GM18526 (cell line): ENCODE data around the gene HOXB7.

Source experiments
- POLR2A ChIP-seq: IDR thresholded peaks from 3 replicates; pipeline ENCODE4 v1.6.1; 2011; ENCODE audit not compliant: insufficient read length; ENCODE audit errors: extremely low read depth

HOXB7 gene

DNA sequence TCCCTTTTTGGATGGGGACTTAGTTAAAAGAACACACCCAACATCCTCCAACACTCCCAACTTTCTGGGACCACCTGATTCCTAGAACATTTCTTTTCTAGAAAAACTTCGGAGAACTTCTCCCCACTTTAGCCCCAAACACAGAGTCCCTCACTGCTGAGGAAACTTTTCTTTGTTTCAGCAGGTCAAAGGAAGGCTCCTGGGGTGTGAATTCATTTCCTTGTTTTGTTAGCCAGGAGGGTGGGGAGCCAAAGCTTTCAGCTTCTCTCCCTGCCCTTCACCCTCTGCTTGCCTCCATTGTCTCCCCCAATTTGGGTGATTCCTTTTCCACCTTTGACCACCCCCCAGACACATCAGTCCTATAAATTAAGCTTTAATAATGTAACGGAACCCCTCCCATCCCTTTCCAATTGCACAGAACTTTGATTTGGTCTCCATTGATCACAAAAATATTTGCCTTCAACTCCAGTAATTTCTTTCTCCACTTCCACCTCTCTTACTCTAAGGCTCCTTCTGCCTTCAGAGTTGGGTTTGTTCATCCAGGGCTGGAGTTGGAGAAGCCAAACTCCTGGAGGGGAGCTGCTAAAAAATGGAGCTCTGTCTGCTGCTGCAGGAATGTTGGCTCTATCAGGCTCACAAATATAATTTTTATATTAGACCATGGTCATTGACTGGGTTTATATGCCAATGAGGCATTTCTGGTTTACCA lies 43.0 kb downstream of the HOXB7 start:
- no peak for TF ChIP-seq POLR2A

GRCh38 chr17:48567209-48567608 lies 43.6 kb downstream of the HOXB7 start:
- TF ChIP-seq POLR2A: no peak

DNA sequence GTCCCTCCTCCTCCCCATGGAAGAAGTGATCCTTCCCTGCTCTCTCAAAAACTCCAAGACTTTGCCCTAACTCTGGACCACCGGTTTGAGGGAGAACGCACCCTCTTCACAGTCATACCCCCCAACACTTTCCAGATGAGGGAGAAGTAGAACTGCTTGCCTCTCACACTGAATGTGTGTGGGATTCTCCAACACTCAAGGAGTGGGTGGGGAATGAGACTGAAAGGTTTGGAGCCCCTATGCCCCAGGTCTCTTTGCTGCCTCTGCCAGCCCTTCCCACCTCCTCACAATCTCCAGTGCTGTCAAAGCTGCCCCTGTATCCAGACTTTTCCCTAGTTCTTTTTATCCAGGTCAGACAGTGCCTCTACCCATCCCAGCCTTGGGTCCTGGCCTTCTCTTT lies 44.1 kb downstream of the HOXB7 start:
- TF ChIP-seq POLR2A: no peak

- no peak for TF ChIP-seq POLR2A
Measured at GRCh38 chr17:48565925-48566710, 44.7 kb downstream of the HOXB7 start.

DNA sequence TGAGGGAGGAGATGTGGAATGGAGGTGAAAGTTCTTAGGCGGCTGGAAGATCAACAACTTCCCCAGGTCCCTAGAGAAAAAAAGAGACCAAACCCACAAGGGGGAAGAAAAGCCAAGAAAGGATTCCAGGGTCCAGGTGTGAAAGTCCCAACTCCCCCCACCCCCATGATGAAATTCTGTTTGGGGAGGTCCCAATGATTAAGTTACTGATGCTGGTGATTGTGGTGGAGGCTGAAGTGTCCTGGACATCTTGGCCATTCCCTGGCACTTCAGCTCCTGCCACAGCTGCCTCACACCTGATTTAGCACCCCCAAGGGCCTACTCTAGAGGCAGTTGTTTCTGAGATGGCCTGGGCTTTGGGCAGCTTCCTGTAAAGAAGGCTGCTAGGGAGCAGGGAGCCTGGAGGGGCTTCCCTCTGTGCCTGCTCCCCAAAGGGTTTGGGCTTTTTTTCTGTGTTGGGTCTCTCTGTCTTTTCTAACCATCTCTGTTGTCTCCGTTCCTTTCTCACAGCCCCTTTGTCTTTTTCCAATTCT lies 45.7 kb downstream of the HOXB7 start:
- no peak for TF ChIP-seq POLR2A

DNA sequence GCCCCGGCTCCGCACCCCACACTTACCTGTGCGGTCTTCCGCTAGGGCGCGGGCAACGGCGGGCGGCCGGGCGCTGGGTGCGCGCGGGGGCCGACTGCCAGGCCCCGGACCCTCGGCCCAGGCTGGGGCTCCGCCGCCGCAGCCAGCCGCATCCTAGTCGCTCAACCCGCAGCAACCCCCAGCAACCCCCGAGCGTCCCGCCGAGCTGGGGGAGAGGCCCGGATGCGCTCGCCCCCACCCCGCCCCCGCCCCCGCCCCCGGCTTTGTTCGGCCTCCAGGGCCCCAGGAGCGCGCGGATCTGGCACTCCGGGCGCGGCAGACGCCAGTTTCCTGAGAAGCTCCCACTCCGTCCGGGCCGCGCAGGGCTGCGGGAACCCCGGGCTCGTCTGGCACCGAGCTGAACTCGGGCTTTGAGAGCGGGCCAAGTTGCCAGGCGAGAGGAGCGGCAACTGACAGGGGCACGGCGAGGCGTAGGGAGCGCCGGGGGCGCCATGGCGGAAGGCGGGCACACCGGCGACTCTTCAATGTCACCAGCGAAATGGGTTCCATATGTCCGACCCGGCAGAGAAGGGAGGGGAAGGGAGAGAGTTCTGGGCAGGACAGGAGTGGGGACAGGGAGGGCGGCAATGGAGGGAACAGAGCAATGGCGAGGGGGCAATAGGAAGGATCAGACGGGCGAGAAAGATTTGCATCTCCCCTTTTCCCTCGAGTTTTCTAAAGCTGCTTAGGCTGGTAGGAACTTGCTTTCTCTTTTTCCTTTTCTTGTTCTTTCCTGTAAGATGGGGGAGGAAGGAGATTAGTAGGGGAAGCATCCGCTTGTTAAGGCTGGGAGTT lies 46.4 kb downstream of the HOXB7 start:
- no peak for TF ChIP-seq POLR2A

- TF ChIP-seq POLR2A: no peak
Measured at GRCh38 chr17:48563867-48564187, 47.0 kb downstream of the HOXB7 start.

GRCh38 chr17:48563385-48563838 lies 47.4 kb downstream of the HOXB7 start:
- no peak for TF ChIP-seq POLR2A

DNA sequence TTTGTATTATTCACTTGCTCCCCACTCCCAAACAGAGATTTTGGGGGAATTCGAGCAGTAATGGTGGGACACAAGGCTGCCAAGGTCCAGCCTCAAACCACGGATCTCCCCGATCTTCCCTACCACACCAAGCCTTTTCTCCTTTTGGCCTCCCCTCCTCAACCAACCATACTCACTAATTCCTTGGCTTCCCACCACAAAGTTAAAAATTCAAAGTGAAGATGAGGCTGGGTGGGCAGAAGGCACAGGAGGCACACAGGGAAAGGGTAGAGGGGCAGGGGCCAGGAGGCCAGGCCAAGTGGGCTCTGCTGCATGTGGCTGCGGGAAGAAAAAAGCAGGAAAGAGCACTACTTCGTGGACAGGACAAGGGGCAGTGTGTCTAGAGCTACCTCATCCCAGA lies 47.9 kb downstream of the HOXB7 start:
- no peak for TF ChIP-seq POLR2A

DNA sequence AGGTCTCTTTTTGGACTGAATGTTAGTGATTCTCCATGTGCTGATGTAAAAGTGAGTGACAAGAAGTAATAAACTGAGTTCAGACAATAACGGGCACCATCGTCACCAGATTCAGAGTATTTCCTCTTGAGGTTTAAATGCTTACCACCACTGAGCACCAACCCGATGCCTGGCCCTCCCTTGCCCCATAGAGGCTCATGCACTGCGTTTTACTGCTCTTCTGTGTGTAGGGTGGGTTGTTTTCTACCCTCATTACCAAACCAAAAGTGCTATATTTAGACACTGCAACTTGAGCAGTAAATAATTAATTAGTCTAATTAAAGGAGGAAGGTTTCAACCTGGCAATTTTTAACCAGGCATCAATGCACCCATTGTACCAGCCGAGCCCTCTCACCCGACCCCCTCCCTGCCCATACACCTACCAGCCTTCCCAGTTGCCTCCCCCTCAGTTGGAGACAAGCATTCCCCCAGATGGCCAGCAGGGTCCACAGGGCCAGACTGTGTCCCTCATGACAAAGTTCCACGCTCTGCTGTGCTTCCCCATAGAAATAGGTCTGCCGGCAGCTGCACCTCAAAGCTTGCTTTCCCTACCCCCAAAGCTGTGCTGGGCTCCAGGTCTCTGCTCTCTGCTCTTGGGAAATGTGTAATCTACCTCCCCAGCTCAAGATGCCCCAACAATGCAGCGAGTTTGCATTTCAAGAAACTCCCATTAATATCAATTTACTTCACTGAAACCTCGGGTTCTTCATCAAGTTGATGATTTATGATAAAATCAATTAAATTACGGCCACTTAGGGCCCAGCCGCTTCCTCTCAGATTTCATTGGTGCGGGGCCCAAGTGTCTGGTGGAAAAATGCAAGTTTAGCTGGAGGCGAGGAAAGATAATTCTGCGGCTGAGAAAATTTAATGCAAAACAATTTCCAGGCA lies 48.7 kb downstream of the HOXB7 start:
- peak; percentile 35 for TF ChIP-seq POLR2A

DNA sequence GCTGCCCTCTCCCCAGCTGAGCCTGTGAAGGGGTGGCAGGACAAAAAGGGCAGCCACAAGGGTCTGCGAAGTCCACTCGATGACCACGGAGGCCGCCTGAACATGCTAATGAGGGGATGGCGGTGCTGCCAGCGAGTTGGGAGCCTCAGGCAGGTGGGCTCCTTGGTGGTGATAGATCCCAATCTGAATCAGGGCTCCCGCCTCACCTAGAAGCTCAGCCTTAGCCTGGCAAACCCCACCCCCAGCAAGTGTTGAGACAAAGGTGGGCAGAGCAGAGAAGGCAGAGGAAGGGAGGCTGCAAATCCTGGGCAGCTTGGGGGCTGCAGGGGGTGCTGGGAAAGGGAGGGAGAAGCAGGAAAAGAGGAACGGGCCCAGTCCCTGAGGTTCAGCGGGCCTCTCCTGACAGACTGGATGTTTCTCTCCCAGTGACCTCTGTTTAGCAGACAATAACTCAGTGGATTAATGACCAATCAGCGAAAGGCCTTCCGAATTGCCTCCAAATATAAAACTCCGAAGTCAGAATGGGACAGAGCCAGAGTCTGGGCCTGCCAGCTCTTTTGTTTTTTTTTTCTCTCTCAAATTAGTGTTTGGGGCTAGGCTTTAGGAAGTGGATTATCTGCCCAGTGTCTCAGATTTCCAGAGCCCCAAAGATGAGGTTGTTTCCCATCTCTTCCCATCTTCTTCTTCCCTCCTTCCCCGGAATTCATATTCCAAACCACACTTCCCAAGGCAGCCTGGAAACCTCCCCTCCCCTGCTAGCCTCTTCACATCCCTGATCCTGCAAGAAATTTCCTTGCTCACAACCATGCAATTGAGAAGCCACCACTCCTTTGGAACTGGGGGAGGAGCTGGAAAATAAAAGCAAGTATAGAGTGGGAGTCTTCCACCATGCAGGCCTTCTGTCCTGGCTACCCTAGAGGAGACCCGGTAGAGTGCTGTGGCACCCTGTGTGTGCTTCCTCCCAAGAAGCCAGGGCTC lies 50.7 kb downstream of the HOXB7 start:
- no peak for TF ChIP-seq POLR2A

- TF ChIP-seq POLR2A: no peak
Measured at GRCh38 chr17:48559122-48559839, 51.5 kb downstream of the HOXB7 start.

GRCh38 chr17:48558831-48559121 lies 52.0 kb downstream of the HOXB7 start:
- TF ChIP-seq POLR2A: no peak
